ENCODE data around the gene CA5B. TPM values are rescaled to one million over a fixed set of nuclear protein-coding genes. Genes with fewer than 3 reads are reported as not detected.
A peak's percentile ranks its signal among the peaks of the same experiment; 100 is the strongest.
"Not testable (repeated sequence)": the region's sequence is repeated elsewhere in the genome, so short reads cannot be mapped to it uniquely, and the experiment has no call there.

CA5B gene
- total RNA-seq, 1 donor from 2014 or later, result 5.2 TPM

GRCh38 chrX:15724911-15725310 is 13.2 kb upstream of the CA5B start:
- intact Hi-C loops (cut with micrococcal nuclease), result no loop called here
- H3K36me3 Mint-ChIP-seq (ENCODE audit: low read depth), result no peaks in the 10 kb centered on the region
- H3K9me3 Mint-ChIP-seq, result no peaks in the 10 kb centered on the region
- H3K27me3 Mint-ChIP-seq (ENCODE audit: low read depth), result no peaks in the 10 kb centered on the region
- no peak overlapping the region for H3K4me3 Mint-ChIP-seq (ENCODE audit: low read depth)
- H3K4me1 Mint-ChIP-seq (ENCODE audit: low read depth), result peaks cover 3% of the 10 kb centered on the region
- no peak for DNase-seq (ENCODE audit: low spot score)
- no peak overlapping the region for H3K27ac Mint-ChIP-seq

DNA sequence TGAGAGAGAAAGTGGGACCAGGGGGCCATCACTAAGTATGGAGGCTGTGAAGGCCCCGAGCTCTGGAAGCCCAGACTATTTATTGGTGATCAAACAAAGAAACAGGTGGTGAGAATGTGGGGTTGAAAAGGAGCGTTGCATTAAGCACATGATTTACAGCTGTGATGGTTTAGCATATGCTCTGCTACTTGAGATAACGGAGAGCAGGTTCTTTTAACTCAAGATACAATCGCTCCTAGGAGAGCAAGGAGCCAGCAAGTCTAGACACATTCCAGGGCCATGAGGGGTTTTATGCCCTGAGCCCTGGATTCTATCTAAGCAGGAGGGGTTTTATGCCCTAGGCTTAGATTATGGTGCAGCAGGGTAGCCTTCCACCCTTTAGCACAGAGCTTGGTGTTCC is 6.7 kb upstream of the CA5B start:
- H3K27me3 Mint-ChIP-seq (ENCODE audit: low read depth); H3K27ac Mint-ChIP-seq; H3K36me3 Mint-ChIP-seq (ENCODE audit: low read depth); H3K9me3 Mint-ChIP-seq; intact Hi-C loops (cut with micrococcal nuclease); H3K4me1 Mint-ChIP-seq (ENCODE audit: low read depth); DNase-seq (ENCODE audit: low spot score); H3K4me3 Mint-ChIP-seq (ENCODE audit: low read depth): not testable (repeated sequence)

DNA sequence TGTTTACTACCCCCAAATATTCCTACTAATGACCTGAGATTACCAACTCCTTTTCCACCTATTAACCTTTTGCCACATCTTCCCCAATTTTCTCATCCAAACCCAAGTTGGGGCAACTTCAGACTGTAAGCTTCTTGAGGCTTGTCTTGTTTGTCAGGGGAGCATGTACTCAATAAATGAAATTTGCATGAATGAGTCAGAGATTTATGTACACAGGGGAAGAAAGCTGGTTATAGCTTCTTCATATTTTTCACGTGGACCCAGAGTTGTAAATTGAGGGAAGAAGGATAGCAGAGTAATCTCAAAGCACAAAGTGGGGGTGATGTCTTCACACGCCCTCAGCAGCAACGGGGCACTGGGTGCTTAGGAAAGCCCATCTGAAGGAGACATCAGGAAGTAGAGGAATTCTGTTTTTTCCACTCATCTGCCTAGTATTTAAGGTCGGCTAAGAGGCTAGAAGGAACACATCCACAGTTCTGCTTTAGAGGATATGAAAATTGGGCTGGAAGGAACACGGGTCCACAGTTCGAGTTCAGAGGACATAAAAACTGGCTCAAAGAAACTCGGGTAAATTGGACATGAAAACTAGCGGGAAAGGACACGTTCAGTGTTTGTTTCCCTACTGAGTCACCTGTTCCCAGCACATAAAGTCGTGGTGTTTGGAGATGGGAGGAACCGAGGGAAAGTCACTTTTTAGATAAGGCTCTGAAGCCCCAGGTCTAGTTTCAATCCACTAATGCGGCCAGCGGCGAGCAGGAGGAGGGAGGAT is 696 bp upstream of the CA5B start:
- Mint-ChIP-seq H3K9me3 (no peaks in the 10 kb centered on the region), H3K4me3 (ENCODE audit: low read depth) (peak overlapping the region; percentile 82), H3K4me1 (ENCODE audit: low read depth) (peaks cover 23% of the 10 kb centered on the region), H3K36me3 (ENCODE audit: low read depth) (peaks cover 7% of the 10 kb centered on the region), H3K27me3 (ENCODE audit: low read depth) (no peaks in the 10 kb centered on the region), H3K27ac (peak overlapping the region; percentile 40)
- DNase-seq (ENCODE audit: low spot score), result no peak
- intact Hi-C loops (cut with micrococcal nuclease), result no loop called here

GRCh38 chrX:15739886-15740285 is 1.8 kb downstream of the CA5B start:
- Mint-ChIP-seq H3K27me3 (ENCODE audit: low read depth) (no peaks in the 10 kb centered on the region), H3K4me1 (ENCODE audit: low read depth) (peaks cover 29% of the 10 kb centered on the region), H3K27ac (no peak overlapping the region), H3K36me3 (ENCODE audit: low read depth) (peaks cover 13% of the 10 kb centered on the region), H3K9me3 (no peaks in the 10 kb centered on the region), H3K4me3 (ENCODE audit: low read depth) (no peak overlapping the region)
- no peak for DNase-seq (ENCODE audit: low spot score)
- intact Hi-C loops (cut with micrococcal nuclease), result loop anchor here (2.0 kb wide), 1 partner anchor 77 kb away; no protein-coding TSS in a partner anchor

DNA sequence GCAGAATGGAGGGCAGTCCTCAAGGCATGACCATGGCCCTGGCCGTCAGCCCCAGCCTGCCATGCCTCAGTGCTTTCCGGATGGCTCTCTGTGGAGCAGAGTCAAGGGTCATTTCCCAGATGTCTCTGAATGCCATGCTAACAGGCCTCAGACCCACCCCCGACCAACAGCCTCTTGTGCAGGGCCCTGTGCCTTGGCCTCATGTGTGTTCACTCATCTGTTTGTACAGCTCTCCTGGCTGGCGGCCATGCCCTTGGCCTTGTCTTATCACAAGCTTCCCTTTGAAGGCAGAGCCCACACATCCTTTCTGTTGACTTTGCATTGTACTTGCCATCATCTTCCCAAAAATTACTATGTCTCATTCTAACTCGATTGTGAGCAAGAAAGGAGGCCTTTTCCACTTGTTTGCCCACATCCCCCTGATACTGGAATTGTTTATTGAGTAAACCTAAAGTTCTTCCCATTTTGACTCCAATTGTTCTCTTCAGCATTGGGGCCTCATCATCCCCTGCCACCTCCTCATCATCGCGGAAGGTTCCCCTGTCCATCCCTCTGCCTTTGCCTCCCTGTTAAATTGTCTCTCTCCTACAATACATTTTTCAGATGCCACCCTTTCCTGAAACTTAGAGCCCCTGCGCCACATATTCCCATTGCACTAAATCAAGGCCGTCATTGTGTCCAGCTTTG is 6.3 kb downstream of the CA5B start:
- peaks cover 24% of the 10 kb centered on the region for H3K36me3 Mint-ChIP-seq (ENCODE audit: low read depth)
- no peak for DNase-seq (ENCODE audit: low spot score)
- no peaks in the 10 kb centered on the region for H3K27me3 Mint-ChIP-seq (ENCODE audit: low read depth)
- intact Hi-C loops (cut with micrococcal nuclease), result no loop called here
- no peak overlapping the region for H3K4me3 Mint-ChIP-seq (ENCODE audit: low read depth)
- no peak overlapping the region for H3K27ac Mint-ChIP-seq
- peaks cover 26% of the 10 kb centered on the region for H3K4me1 Mint-ChIP-seq (ENCODE audit: low read depth)
- no peaks in the 10 kb centered on the region for H3K9me3 Mint-ChIP-seq

DNA sequence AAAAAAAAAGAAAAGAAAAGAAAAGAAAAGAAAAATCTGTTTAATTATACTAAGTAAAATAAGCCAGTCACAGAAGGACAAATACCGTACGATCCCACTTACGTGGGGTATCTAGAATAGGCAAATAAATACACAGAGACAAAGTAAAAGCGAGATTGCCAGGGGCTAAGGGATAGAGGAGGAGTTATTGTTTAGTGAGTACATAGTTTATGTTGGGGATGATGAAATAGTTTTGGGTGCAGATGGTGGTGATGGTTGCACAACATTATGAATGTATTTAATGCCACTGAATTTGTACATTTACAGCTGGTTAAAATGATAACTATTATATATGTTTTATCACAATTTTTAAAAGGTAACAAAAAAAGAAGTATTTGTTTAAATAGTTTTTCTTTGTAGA is 7.1 kb downstream of the CA5B start:
- Mint-ChIP-seq H3K4me1 (ENCODE audit: low read depth) (peaks cover 29% of the 10 kb centered on the region), H3K27ac (no peak overlapping the region), H3K36me3 (ENCODE audit: low read depth) (peaks cover 29% of the 10 kb centered on the region)

GRCh38 chrX:15746651-15747050 is 8.6 kb downstream of the CA5B start:
- H3K36me3 Mint-ChIP-seq (ENCODE audit: low read depth), result peaks cover 30% of the 10 kb centered on the region
- H3K9me3 Mint-ChIP-seq; DNase-seq (ENCODE audit: low spot score); H3K27ac Mint-ChIP-seq; intact Hi-C loops (cut with micrococcal nuclease); H3K27me3 Mint-ChIP-seq (ENCODE audit: low read depth); H3K4me3 Mint-ChIP-seq (ENCODE audit: low read depth): not testable (repeated sequence)
- peaks cover 42% of the 10 kb centered on the region for H3K4me1 Mint-ChIP-seq (ENCODE audit: low read depth)

More for the DNA sequence above, 7.1 kb downstream of the CA5B start:
- no peak overlapping the region for H3K4me3 Mint-ChIP-seq (ENCODE audit: low read depth)
- intact Hi-C loops (cut with micrococcal nuclease), result no loop called here
- no peaks in the 10 kb centered on the region for H3K27me3 Mint-ChIP-seq (ENCODE audit: low read depth)
- DNase-seq (ENCODE audit: low spot score), result no peak
- no peaks in the 10 kb centered on the region for H3K9me3 Mint-ChIP-seq

DNA sequence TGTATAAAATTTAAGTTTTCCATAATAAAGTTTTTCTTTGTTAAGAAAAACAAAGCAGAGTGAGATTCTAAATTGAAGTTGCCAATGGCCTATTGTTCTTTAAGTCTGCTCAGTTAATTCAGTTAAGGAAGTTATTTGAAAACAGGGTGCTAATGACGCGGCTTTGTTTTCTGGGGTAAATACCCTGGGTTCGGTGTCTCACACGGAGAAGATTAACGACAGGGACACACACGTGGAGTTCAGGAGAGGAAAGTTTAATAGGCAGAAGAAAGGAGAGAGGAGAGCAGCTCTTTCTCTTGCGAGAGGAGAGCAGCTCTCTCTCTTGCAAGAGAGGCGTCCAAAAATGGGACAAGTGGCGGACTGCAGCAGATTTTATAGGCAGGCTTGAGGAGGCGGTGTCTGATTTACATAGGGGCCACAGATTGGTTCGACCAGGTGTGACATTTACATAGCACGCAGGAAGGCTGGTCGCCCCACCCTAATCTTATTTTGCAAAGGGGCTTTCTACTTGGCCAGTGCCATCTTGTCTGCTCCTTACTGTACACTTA is 9.6 kb downstream of the CA5B start:
- no peak overlapping the region for H3K4me3 Mint-ChIP-seq (ENCODE audit: low read depth)
- H3K36me3 Mint-ChIP-seq (ENCODE audit: low read depth), result peaks cover 24% of the 10 kb centered on the region
- H3K27ac Mint-ChIP-seq, result no peak overlapping the region
- H3K4me1 Mint-ChIP-seq (ENCODE audit: low read depth), result peaks cover 40% of the 10 kb centered on the region
- no peaks in the 10 kb centered on the region for H3K9me3 Mint-ChIP-seq
- H3K27me3 Mint-ChIP-seq (ENCODE audit: low read depth), result no peaks in the 10 kb centered on the region
- intact Hi-C loops (cut with micrococcal nuclease), result no loop called here
- DNase-seq (ENCODE audit: low spot score), result no peak

GRCh38 chrX:15748841-15749240 is 10.8 kb downstream of the CA5B start:
- peaks cover 22% of the 10 kb centered on the region for H3K36me3 Mint-ChIP-seq (ENCODE audit: low read depth)
- peaks cover 41% of the 10 kb centered on the region for H3K4me1 Mint-ChIP-seq (ENCODE audit: low read depth)
- no peaks in the 10 kb centered on the region for H3K9me3 Mint-ChIP-seq
- H3K27ac Mint-ChIP-seq, result peak overlapping the region; percentile 79
- no peak overlapping the region for H3K4me3 Mint-ChIP-seq (ENCODE audit: low read depth)
- no peaks in the 10 kb centered on the region for H3K27me3 Mint-ChIP-seq (ENCODE audit: low read depth)
- intact Hi-C loops (cut with micrococcal nuclease), result no loop called here
- DNase-seq (ENCODE audit: low spot score), result no peak

DNA sequence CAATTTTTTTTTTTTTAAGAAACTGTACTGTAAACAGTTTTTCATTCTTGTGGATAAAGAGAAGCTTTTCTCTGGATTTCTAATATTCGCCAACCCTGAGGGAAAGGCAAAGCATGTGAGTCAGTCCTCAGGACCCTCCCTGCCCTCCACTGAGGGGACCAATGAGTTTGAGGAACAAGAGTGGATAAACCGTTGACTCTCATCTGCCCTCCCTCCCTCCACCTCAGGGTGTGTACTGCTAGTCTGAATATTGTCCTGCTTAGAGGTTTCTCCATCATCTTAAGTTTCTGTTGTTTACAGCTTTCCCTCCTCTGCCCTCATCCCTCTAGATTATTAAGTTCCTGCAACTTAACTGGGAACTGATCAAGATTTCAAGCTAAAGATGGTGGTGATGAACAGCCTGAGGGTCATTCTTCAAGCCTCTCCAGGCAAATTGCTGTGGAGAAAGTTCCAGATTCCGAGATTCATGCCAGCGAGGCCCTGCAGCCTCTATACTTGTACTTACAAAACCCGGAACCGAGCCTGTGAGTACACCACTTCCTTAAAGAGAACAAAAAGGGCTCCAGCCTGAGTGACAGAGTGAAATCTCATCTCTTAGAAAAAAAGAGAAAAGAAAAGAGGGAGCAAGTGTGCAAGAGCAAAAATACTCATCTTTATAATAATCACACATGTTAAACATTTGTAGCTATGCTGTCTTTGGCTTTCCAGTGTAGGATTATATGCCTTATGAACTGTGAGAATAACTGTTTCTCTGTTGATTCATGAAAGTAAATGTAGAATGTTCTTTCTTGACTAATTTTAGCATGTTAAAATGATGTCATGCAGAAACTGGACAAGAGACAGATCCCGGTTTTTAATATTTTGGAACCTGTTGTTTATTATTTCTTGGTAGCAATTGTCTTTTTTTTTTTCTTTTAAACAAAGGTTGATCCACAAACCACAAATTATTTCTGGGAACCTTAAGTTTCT is 11.9 kb downstream of the CA5B start:
- H3K9me3 Mint-ChIP-seq, result no peaks in the 10 kb centered on the region
- intact Hi-C loops (cut with micrococcal nuclease), result loop anchor here (1.0 to 10.0 kb wide), 5 partner anchors 12 to 965 kb away; partner anchors contain the start of genes CA5B, CTPS2, SYAP1 and ZRSR2
- peak; percentile 13 for DNase-seq (ENCODE audit: low spot score)
- peaks cover 45% of the 10 kb centered on the region for H3K4me1 Mint-ChIP-seq (ENCODE audit: low read depth)
- H3K27me3 Mint-ChIP-seq (ENCODE audit: low read depth), result no peaks in the 10 kb centered on the region
- H3K27ac Mint-ChIP-seq, result peak overlapping the region; percentile 96
- peak overlapping the region; percentile 60 for H3K4me3 Mint-ChIP-seq (ENCODE audit: low read depth)
- peaks cover 22% of the 10 kb centered on the region for H3K36me3 Mint-ChIP-seq (ENCODE audit: low read depth)

DNA sequence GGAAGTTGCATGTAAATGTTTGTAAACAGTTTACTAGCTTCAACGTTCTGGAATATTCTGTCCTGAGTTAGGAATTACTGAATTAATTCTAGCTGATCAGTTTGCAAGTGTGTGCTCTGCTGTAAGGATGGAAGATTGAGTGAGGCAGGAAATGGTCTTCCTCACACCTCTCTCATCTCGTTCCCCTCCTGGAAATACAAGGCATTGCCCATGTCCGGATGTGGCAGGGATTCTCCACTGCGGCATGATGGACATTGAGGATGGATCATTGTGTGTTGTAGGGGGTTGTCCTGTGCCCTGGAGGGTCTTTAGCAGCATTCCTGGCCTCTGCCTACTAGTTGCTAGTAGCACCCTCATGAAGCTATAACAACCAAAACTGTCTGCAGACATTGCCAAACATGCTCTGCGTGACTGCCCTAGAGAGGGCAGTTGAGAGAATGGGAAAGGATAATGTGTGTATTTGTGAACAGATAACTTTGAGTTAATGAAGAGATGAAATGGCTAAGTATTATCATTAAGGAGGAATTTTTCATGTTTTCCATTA is 12.6 kb downstream of the CA5B start:
- peak overlapping the region; percentile 96 for H3K27ac Mint-ChIP-seq
- peak overlapping the region; percentile 58 for H3K4me3 Mint-ChIP-seq (ENCODE audit: low read depth)
- H3K27me3 Mint-ChIP-seq (ENCODE audit: low read depth), result no peaks in the 10 kb centered on the region
- peaks cover 22% of the 10 kb centered on the region for H3K36me3 Mint-ChIP-seq (ENCODE audit: low read depth)
- DNase-seq (ENCODE audit: low spot score), result peak; percentile 8
- H3K9me3 Mint-ChIP-seq, result no peaks in the 10 kb centered on the region
- peaks cover 44% of the 10 kb centered on the region for H3K4me1 Mint-ChIP-seq (ENCODE audit: low read depth)
- intact Hi-C loops (cut with micrococcal nuclease), result loop anchor here (1.0 to 10.0 kb wide), 5 partner anchors 12 to 964 kb away; partner anchors contain the start of genes CA5B, CTPS2, SYAP1 and ZRSR2
